GM21619 (cell line): ENCODE data around the gene ACTMAP.
"Not testable (repeated sequence)": the region's sequence is repeated elsewhere in the genome, so short reads cannot be mapped to it uniquely, and the experiment has no call there.

Source experiments
- ATAC-seq: cut with Tn5 transposase; IDR thresholded peaks from one replicate; pipeline ENCODE4 v1.9.1; 2021; ENCODE audit not compliant: unreplicated experiment

ACTMAP gene

GRCh38 chr19:40750058-40750873, at the start of gene ACTMAP:
TSS of gene ACTMAP (minus strand) at chr19:40750477. CDS start at chr19:40749803, 674 bp downstream.
- peak; percentile 76 for ATAC-seq

DNA sequence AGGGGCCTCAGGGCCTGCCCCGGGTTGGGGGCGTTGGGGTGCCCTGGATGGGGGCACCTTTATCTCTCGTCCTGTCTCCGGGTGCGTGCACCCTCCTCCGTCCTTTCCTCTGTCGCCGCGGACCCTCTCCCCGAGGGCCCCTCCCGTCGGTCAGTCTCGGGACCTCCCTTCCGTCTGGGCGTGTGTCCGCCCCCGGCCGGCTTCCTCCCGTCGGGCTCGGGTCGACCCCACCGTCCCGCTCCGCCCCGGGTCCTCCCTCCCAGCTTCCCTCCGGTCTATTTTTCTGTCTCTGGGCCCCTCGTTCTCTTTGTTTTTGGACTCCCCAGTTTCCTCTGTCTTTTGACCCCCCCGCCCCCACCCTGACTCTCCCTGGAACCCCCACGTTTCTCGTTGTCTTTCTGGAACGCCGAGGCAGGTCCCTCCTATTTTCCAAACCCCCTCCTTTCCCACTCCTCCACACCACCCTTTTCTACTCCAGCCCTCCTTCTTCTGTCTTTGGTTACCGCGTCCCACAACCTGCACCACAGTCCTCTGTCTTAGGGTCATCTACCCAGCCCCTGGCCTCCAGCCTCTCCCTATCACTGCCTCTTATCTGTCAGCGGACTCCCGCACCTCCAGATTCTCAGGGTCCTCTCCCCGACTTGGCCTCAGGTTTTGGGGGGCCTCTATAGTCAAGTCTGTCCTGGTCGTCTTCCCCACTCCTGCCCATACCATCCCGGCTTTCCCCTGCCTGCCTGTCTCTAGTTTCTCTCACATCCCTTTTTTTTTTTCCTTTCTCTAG, 49.5 kb upstream of the ACTMAP start:
- ATAC-seq, result no peak

GRCh38 chr19:40798683-40799557, 48.6 kb upstream of the ACTMAP start, which contains the start of gene EGLN2:
TSS of gene EGLN2 (plus strand) at chr19:40799191. CDS start at chr19:40800573, 1,382 bp downstream.
- peak; percentile 66 for ATAC-seq

DNA sequence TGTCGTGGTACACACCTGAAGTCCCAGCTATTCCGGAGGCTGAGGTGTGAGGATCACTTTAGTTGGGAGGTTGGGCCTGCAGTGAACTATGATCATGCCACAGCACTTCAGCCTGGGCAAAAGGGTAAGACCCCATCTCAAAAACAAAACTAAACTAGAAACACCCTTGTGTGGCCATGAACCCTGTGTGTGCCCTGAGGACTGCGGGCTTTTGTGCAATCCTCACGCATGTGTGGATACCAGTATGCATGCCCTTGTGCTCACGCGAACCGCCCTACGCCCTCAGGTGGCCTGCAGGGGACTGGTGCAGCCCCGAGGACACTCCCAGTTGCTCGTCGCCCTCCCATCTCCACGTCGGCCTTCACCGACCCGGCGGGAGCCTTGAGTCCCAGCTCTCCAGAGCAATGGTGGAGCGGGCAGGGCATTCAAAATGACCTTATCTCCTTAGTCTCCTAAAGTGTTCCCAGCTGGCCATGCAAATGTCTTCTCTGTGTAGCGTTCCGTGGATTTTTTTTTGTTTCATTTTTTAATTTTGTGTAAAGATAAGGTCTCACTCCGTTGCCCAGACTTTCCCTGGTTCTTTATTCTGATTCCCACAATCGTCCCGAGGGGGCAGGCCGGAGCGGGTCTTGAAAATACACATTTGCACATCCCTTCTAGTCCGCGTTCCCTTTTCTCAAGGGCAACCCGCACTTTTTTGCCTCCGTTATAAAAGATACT, 47.8 kb upstream of the ACTMAP start:
- no peak for ATAC-seq

DNA sequence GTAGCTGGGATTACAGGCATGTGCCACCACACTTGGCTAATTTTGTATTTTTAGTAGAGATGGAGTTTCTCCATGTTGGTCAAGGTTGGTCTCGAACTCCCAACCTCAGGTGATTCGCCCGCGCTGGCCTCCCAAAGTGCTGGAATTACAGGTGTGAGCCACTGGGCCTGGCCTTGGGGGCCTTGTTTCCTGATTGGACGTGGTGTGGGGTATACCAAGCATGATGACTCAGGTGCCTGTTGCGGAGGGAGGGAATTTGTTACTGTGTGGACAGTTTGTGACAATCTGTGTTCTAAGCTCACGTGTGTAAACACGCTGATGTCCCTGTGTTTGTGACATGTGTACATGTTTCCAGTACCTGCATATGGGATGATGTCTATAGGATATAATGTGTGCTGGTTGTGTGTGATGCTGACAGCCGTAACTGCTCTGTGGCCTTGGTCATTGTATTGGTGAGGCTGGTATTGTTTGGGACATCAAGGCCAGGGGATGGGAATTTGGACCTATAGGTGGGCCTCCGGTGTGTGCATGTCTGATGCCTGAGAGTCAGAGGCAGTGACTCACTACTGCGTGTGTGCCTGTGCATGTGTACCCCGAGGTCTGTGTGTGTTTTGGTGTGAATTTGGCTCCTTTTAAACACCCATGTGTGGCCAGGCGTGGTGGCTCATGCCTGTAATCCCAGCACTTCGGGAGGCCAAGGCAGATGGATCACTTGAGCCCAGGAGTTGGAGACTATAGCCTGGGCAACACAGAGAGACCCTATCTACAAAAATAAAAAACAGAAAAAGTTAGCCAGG, 47.1 kb upstream of the ACTMAP start:
- ATAC-seq, result no peak

DNA sequence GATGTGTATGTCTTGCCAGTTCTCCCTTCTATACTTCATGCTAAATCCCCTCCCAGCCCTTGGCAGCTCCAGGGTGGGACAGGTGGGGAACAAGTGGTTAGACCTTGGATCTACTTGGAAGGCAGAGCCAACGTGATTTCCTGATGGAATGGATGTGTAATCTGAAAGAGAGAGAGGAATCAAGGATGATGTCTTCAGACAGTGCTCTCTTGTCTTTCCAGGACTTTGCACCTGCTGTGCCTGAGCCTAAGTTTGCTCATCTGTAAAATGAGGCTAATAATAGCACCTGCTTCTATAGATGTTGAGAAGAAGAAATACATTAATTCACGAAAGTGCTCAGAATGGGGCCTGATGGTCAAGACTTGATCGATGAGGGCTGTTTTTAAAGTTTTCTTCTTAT, 41.7 kb upstream of the ACTMAP start:
- ATAC-seq, result no peak

DNA sequence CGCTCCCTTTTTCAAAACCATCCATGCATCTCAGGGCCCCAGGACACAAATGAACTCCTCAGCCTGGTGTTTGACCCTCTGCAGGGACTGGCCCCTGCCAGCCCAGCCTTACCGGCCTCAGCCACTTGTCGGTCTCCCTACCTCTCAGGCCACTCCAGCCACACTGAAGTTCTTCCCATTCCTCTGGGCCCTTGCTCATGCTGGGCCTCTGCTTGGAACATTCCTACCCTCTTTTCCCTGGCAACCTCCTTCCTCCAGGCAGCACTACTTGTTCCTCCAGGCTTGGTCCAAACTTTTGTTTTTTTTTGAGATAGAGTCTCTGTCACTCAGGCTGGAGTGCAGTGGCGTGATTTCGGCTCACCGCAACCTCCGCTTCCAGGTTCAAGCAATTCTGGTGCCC, 41.1 kb upstream of the ACTMAP start:
- no peak for ATAC-seq

- ATAC-seq, result no peak
Measured at GRCh38 chr19:40786060-40787037, 36.1 kb upstream of the ACTMAP start.

DNA sequence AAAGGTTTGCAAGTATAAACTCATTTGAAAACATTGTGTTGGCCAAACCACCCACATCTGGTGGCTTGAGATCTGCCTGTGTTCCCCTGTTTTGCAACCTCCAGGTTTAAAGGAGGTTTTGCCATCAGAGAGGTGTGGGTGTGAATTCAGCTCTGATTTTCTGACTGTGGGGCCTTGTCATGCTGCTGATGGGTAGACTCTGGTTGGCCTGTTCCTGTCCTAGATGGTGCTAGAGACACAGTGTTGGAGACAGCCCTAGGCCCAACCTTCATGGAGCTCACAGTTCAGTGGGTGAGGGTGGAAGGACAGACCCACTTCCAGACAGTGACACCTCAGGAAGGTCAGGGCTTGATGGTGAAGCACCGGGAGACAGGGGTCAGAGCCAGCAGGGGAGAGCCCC, 35.2 kb upstream of the ACTMAP start:
- no peak for ATAC-seq

DNA sequence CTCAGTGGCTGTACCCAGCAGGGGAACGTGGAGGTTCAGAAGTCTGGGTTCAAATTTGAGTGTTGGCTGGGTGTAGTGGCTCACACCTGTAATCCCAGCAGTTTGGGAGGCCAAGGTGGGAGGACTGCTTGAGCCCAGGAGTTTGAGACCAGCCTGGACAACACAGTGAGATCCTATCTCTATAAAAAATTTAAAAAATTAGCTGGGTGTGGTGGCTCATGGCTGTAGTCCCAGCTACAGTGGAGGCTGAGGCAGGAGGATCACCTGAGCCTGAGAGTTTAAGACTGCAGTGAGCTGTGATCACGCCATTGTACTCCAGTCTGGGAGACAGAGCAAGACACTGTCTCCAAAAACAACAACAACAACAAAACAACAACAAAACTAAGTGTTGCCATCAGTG, 33.9 kb upstream of the ACTMAP start:
- not testable (repeated sequence) for ATAC-seq

- ATAC-seq, result no peak
Measured at GRCh38 chr19:40783711-40784110, 33.4 kb upstream of the ACTMAP start.

DNA sequence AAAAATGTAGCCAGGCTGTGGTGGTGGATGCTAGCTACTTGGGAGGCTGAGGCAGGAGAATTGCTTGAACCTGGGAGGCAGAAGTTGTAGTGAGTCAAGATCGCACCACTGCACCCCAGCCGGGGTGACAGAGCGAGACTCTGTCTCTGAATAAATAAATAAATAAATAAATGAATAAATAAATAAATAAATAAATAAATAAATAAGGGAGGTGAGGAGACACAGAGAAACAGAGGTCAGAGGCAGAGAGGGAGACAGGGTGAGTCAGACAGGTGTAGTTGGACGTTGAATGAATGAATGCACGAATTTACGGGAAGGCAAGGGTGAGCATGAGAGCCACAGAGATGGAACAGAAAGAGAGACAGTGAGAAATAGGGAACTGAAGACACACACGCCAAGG, 30.9 kb upstream of the ACTMAP start:
- ATAC-seq, result no peak

DNA sequence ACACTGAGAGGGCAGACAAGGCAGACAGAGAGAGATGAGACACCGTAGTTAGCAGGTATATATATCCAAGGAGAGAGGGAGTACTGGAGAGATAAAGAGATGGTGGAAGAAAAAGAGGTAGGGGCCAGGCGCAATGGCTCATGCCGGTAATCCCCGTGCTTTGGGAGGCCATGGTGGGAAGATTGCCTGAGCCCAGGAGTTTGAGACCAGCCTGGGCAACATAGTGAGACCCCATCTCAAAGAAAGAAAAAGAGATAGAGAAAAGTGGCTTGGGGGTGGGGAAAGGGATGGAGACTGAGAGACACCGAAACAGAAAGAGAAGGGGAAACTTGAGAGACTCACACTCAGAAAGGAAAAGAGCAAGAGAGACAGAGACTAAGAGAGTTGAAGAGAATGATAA, 30.3 kb upstream of the ACTMAP start:
- no peak for ATAC-seq

DNA sequence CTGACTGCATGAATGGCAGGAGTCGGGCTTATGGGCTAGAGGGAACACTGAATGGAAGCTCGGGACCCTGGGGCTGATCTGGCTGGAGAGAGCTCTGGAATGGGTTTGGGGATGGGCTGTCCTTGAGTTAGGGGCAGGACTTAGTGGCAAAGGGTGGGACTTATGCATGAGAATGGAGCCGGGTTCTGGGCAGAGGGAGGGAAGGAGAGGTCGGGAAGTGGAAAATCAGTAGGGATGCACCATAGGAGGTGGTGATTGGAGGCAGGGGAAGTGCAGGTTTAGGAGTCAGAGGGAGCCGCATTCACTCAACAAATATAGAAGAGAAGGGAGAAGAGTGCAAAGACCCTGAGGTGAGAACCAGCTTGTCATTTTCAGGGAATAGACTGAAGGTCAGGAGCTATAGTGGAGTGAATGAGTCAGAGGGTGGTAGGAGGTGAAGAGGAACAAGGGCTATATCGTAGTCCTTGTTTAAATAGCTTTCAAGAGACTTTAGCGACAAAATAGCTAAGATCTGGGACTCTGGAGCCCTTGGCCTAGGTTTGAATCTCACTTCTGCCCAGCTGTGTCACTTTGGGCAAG, 28.5 kb upstream of the ACTMAP start:
- ATAC-seq, result no peak

GRCh38 chr19:40777937-40778705, 27.8 kb upstream of the ACTMAP start, which contains the start of gene RAB4B:
TSS of gene RAB4B (plus strand) at chr19:40778247. CDS start at chr19:40778376, 129 bp downstream.
- peak; percentile 51 for ATAC-seq

DNA sequence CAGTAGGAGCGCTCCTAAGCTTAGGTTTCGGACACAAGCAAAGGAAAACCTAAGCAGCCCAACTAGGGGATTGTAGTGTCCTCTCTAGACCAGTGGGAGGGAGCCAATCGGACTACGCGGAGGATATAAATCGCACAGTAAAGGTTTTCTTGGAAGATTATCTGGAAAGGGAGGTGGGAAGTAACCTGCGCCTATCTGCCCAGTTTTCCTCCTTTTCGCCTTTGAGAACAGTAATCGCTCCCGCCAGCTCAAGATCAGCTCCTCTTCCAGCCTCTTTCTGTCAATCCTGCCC, 27.3 kb upstream of the ACTMAP start:
- no peak for ATAC-seq

DNA sequence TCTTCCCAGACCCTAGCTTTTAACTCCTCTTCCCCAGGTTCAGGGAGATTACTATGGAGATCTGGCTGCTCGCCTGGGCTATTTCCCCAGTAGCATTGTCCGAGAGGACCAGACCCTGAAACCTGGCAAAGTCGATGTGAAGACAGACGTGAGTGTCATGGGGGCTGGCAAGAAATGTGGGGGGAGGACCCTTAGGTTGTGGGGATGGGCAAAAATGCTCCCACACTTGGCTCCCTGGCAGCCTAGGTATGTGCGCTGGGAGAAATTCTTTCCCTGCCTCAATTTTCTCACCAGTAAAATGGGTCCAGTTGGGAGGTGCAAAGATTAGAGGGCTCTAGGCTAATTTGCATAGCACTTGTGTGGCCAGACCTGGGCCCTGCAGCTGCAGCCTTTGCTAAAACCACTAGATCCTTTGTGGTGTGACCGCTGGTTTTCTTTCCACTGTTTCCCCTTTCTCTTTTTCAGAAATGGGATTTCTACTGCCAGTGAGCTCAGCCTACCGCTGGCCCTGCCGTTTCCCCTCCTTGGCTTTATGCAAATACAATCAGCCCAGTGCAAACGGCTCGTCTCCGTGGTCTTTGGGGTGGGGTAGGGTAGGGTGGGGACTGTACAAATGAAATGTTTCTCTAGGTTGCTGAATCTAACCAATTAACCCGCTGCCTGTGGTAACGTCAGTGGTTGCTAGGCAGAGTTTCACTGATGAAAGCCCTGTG, 26.8 kb upstream of the ACTMAP start:
- ATAC-seq, result peak; percentile 56
